ENCODE results near the gene MTCL3.

MTCL3 gene

DNA sequence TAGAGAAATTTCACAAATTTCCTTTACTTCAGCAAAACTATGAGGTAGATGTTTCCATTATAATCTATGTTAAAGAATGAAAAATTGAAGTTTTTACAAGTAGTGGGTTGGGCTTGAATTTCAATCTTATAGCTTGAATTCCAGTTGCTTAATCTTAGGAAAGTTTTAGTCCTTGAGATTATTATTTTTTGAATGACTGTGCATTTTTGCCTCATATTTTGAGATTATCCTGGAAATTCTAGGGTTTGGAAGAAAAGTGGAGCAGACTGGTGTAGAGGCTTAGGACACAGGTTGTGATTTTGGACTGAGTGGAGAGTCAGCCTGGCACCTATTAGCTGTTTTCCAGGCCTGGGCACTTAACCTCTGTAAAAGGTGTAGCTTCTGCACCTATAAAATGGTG, 5.7 kb downstream of the MTCL3 start:
- DNase-seq, result no peak
- TF ChIP-seq EZH2 (IDR thresholded peaks at IDR 0.05; ENCODE audit: borderline replicate concordance, low read depth, low read length, severe bottlenecking), result no peak
- TF ChIP-seq, protein P1, sequence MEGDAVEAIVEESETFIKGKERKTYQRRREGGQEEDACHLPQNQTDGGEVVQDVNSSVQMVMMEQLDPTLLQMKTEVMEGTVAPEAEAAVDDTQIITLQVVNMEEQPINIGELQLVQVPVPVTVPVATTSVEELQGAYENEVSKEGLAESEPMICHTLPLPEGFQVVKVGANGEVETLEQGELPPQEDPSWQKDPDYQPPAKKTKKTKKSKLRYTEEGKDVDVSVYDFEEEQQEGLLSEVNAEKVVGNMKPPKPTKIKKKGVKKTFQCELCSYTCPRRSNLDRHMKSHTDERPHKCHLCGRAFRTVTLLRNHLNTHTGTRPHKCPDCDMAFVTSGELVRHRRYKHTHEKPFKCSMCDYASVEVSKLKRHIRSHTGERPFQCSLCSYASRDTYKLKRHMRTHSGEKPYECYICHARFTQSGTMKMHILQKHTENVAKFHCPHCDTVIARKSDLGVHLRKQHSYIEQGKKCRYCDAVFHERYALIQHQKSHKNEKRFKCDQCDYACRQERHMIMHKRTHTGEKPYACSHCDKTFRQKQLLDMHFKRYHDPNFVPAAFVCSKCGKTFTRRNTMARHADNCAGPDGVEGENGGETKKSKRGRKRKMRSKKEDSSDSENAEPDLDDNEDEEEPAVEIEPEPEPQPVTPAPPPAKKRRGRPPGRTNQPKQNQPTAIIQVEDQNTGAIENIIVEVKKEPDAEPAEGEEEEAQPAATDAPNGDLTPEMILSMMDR (IDR thresholded peaks at IDR 0.05; ENCODE audit: borderline replicate concordance, extremely low read depth, low read length, poor library complexity, severe bottlenecking), result no peak
- H3K27me3 ChIP-seq (ENCODE audit: insufficient read depth, low read length, poor library complexity), result peaks cover 10% of the 10 kb centered on the region
- H3K4me1 ChIP-seq (ENCODE audit: insufficient read depth, low read length), result peaks cover 28% of the 10 kb centered on the region
- no peaks in the 10 kb centered on the region for H3K9me3 ChIP-seq (ENCODE audit: insufficient read depth, low read length, severe bottlenecking)
- H3K27ac ChIP-seq (ENCODE audit: low read length), result no peak overlapping the region
- no peak for ATAC-seq (ENCODE audit: insufficient read depth, low read depth)
- H3K9ac ChIP-seq (ENCODE audit: low read depth, low read length), result no peak overlapping the region
- H3K79me2 ChIP-seq (ENCODE audit: insufficient read depth, low read length), result no peaks in the 10 kb centered on the region
- H3K4me3 ChIP-seq (ENCODE audit: low read depth in 1 of 2, low read length in 2 of 2), result no peak overlapping the region
- H2AFZ ChIP-seq (ENCODE audit: low read depth, low read length), result no peak overlapping the region
- peaks cover 5% of the 10 kb centered on the region for H4K20me1 ChIP-seq (ENCODE audit: insufficient read depth, low read length)
- no peak overlapping the region for H3K4me2 ChIP-seq (ENCODE audit: insufficient read depth, low read length)
- no peaks in the 10 kb centered on the region for H3K36me3 ChIP-seq (ENCODE audit: insufficient read depth, low read length)

DNA sequence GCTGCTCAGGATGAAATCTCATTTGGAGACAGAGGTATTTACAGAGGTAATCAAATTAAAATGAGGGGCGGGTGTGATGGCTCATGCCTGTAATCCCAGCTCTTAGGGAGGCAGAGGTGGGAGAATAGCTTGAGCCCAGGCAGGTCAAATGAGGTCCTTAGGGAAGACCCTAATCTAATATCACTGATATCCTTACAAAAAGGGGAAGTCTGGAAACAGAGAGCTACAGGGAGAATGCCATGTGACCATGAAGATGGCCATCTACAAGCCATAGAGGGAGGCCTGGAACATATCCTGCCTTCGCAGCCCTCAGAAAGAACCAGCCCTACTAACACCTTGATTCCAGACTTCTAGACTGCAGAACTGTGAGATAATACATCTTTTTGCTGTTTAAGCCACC, 8.3 kb downstream of the MTCL3 start:
- no peaks in the 10 kb centered on the region for H3K9me3 ChIP-seq (ENCODE audit: insufficient read depth, low read length, severe bottlenecking)
- peaks cover 6% of the 10 kb centered on the region for H3K27me3 ChIP-seq (ENCODE audit: insufficient read depth, low read length, poor library complexity)
- TF ChIP-seq EZH2 (IDR thresholded peaks at IDR 0.05; ENCODE audit: borderline replicate concordance, low read depth, low read length, severe bottlenecking), result no peak
- TF ChIP-seq, protein P1 (IDR thresholded peaks at IDR 0.05; ENCODE audit: borderline replicate concordance, extremely low read depth, low read length, poor library complexity, severe bottlenecking), result no peak
- H2AFZ ChIP-seq (ENCODE audit: low read depth, low read length), result no peak overlapping the region
- H3K36me3 ChIP-seq (ENCODE audit: insufficient read depth, low read length), result no peaks in the 10 kb centered on the region
- H3K4me3 ChIP-seq (ENCODE audit: low read depth in 1 of 2, low read length in 2 of 2), result no peak overlapping the region
- H3K4me2 ChIP-seq (ENCODE audit: insufficient read depth, low read length), result no peak overlapping the region
- ATAC-seq (ENCODE audit: insufficient read depth, low read depth) (no peak), DNase-seq (no peak)
- no peaks in the 10 kb centered on the region for H4K20me1 ChIP-seq (ENCODE audit: insufficient read depth, low read length)
- peaks cover 16% of the 10 kb centered on the region; the same call in 1 of the 2 replicates for H3K4me1 ChIP-seq (ENCODE audit: insufficient read depth, low read length)
- no peaks in the 10 kb centered on the region for H3K79me2 ChIP-seq (ENCODE audit: insufficient read depth, low read length)
- no peak overlapping the region for H3K9ac ChIP-seq (ENCODE audit: low read depth, low read length)
- no peak overlapping the region for H3K27ac ChIP-seq (ENCODE audit: low read length)

DNA sequence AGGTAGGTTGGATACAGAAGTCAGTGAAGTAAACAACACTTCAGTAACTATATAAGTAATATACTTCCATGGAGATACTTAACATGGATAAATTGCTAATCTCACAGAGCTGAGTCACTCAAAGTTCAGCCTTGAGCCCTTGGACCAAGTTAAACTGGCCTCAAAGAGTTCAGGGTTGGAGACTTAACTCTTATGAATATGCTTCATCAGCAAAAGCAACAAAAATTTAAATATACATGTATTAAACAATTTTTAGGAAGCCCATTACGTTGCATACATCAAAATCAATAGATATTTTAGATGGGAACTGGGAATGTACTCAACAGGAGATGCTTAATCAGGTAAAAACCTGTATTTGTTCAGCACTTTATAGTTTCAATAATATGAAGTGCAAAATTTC, 12.2 kb downstream of the MTCL3 start:
- Histone ChIP-seq H3K36me3 (ENCODE audit: insufficient read depth, low read length) (no peaks in the 10 kb centered on the region), H3K4me2 (ENCODE audit: insufficient read depth, low read length) (no peak overlapping the region), H4K20me1 (ENCODE audit: insufficient read depth, low read length) (no peaks in the 10 kb centered on the region), H3K27me3 (ENCODE audit: insufficient read depth, low read length, poor library complexity) (no peaks in the 10 kb centered on the region), H3K4me1 (ENCODE audit: insufficient read depth, low read length) (no peaks in the 10 kb centered on the region), H3K27ac (ENCODE audit: low read length) (no peak overlapping the region), H3K4me3 (ENCODE audit: low read depth in 1 of 2, low read length in 2 of 2) (no peak overlapping the region), H3K9me3 (ENCODE audit: insufficient read depth, low read length, severe bottlenecking) (no peaks in the 10 kb centered on the region), H3K79me2 (ENCODE audit: insufficient read depth, low read length) (no peaks in the 10 kb centered on the region), H2AFZ (ENCODE audit: low read depth, low read length) (no peak overlapping the region), H3K9ac (ENCODE audit: low read depth, low read length) (no peak overlapping the region)
- TF ChIP-seq EZH2 (IDR thresholded peaks at IDR 0.05; ENCODE audit: borderline replicate concordance, low read depth, low read length, severe bottlenecking), result no peak
- TF ChIP-seq, protein P1 (IDR thresholded peaks at IDR 0.05; ENCODE audit: borderline replicate concordance, extremely low read depth, low read length, poor library complexity, severe bottlenecking), result no peak
- DNase-seq (no peak), ATAC-seq (ENCODE audit: insufficient read depth, low read depth) (no peak)

DNA sequence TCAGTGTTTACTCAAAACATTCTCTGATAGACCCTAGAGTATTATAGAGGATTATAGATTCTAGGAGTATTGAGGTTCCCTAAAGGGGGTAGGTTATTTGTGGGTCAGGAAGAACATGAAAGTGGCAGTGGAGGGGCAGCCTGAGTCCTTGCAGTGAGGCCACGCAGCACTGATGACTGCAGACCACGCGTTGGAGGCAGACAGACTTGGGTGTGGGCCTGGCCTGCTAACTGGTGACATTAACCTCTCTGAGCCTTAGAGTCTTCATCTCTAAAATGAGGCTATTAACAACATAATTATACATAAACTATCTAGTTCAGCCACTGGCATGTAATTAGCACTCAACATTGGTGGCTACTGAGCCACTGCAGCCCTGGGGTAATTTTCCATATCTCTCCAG, 16.1 kb downstream of the MTCL3 start:
- no peaks in the 10 kb centered on the region for H3K9me3 ChIP-seq (ENCODE audit: insufficient read depth, low read length, severe bottlenecking)
- H3K79me2 ChIP-seq (ENCODE audit: insufficient read depth, low read length), result no peaks in the 10 kb centered on the region
- no peaks in the 10 kb centered on the region for H4K20me1 ChIP-seq (ENCODE audit: insufficient read depth, low read length)
- no peak overlapping the region for H3K4me3 ChIP-seq (ENCODE audit: low read depth in 1 of 2, low read length in 2 of 2)
- no peak for DNase-seq
- H3K9ac ChIP-seq (ENCODE audit: low read depth, low read length), result no peak overlapping the region
- no peak overlapping the region for H2AFZ ChIP-seq (ENCODE audit: low read depth, low read length)
- no peaks in the 10 kb centered on the region for H3K36me3 ChIP-seq (ENCODE audit: insufficient read depth, low read length)
- no peaks in the 10 kb centered on the region for H3K27me3 ChIP-seq (ENCODE audit: insufficient read depth, low read length, poor library complexity)
- H3K27ac ChIP-seq (ENCODE audit: low read length), result no peak overlapping the region
- H3K4me2 ChIP-seq (ENCODE audit: insufficient read depth, low read length), result no peak overlapping the region
- no peak for TF ChIP-seq EZH2 (IDR thresholded peaks at IDR 0.05; ENCODE audit: borderline replicate concordance, low read depth, low read length, severe bottlenecking)
- TF ChIP-seq, protein P1 (IDR thresholded peaks at IDR 0.05; ENCODE audit: borderline replicate concordance, extremely low read depth, low read length, poor library complexity, severe bottlenecking), result no peak
- no peaks in the 10 kb centered on the region for H3K4me1 ChIP-seq (ENCODE audit: insufficient read depth, low read length)
- no peak for ATAC-seq (ENCODE audit: insufficient read depth, low read depth)
